B cell (primary cell): ENCODE data around the gene RETREG1.

Experiments used
- CTCF ChIP-seq: fragments of 200-600 bp; IDR thresholded peaks from one replicate; pipeline ENCODE4 v1.8.0; 2022; ENCODE audit warnings: antibody characterized with exemption, mild to moderate bottlenecking
- EZH2 ChIP-seq: IDR thresholded peaks from 2 replicates; pipeline ENCODE4 v1.6.1; 2012; ENCODE audit warnings: borderline replicate concordance, low read depth, mild to moderate bottlenecking, moderate library complexity, low read length; ENCODE audit not compliant: insufficient read depth, poor library complexity, severe bottlenecking

GRCh38 chr5:16482891-16483290, 133.9 kb downstream of the RETREG1 start:
- TF ChIP-seq EZH2 (no peak), CTCF (no peak)
